Heart right ventricle (tissue), 16 donors: ENCODE data around the gene TRIM62. TPM values are rescaled to one million over a fixed set of nuclear protein-coding genes. Genes with fewer than 3 reads are reported as not detected.

Source experiments
- ATAC-seq, 8 donors: fragments of 200-7000 bp; cut with Tn5 transposase; one replicate each; pipeline ENCODE4 v1.9.1; 2020; ENCODE audit warnings: mild to moderate bottlenecking in 8 of 8, moderate library complexity in 8 of 8, moderate number of reproducible peaks in 1 of 8
- DNase-seq, 2 donors: peaks; one replicate each; pipeline ENCODE4 v3.0.0-alpha.2; 2020
- H3K27ac ChIP-seq, 10 donors: fragments of 200-600 bp; sonication (generic) in 2 of 10; one replicate each; pipeline versions ENCODE4 v1.5.0 to v1.8.0; 2020 to 2022; ENCODE audit warnings: mild to moderate bottlenecking in 3 of 10
- H3K27me3 ChIP-seq, 7 donors: fragments of 200-600 bp; one replicate each; pipeline ENCODE4 v1.8.0; 2021 to 2022; ENCODE audit warnings: mild to moderate bottlenecking in 2 of 7
- H3K36me3 ChIP-seq, 9 donors: fragments of 200-600 bp; sonication (generic) in 1 of 9; one replicate each; pipeline versions ENCODE4 v1.5.0 to v1.8.0; 2020 to 2022; ENCODE audit warnings: mild to moderate bottlenecking in 2 of 9
- H3K4me1 ChIP-seq, 9 donors: fragments of 200-600 bp; sonication (generic) in 1 of 9; one replicate each; pipeline versions ENCODE4 v1.5.0 to v1.8.0; 2020 to 2022; ENCODE audit warnings: mild to moderate bottlenecking in 4 of 9
- H3K4me3 ChIP-seq, 10 donors: fragments of 200-600 bp; sonication (generic) in 2 of 10; one replicate each; pipeline versions ENCODE4 v1.5.0 to v1.8.0; 2020 to 2022; ENCODE audit warnings: mild to moderate bottlenecking in 7 of 10, moderate library complexity in 2 of 10
- H3K9me3 ChIP-seq, 11 donors: fragments of 200-600 bp in 10 of 11; sonication (generic) in 2 of 11; one replicate each; pipeline versions ENCODE4 v1.5.0 to v1.8.0; 2013 to 2022; ENCODE audit warnings: mild to moderate bottlenecking in 2 of 11, control low read depth in 1 of 11, moderate library complexity in 1 of 11
- CTCF ChIP-seq, 9 donors: fragments of 200-600 bp; sonication (generic) in 2 of 9; IDR thresholded peaks; one replicate each; pipeline versions ENCODE4 v1.5.0 to v1.8.0; 2021 to 2022; ENCODE audit warnings: antibody characterized with exemption in 9 of 9, mild to moderate bottlenecking in 5 of 9, moderate library complexity in 1 of 9
- WGBS, 2 donors: extraction: QIAGEN DNeasy Blood & Tissue Kit; methylation state at CpG; one replicate each; pipeline ENCODE4 v1.1.7; 2013; ENCODE audit warnings: inconsistent platforms in 1 of 2; 5-methylcytosine and 5-hydroxymethylcytosine counted together
- intact Hi-C, 10 donors: fragments of 100-400 bp; cut with DNase I; formaldehyde crosslinking; loops; one replicate each; pipeline versions ENCODE4 v1.11.1 to v1.14.2; 2022
- polyA plus RNA-seq, 2 donors: library from polyadenylated mRNA; stranded (reverse); fragments of 200-250 nt; gene quantifications; one replicate each; pipeline ENCODE4 v1.2.3, GENCODE V29; 2013
- total RNA-seq, 10 donors: library from RNA; stranded (reverse); fragmentation: NEBNext Ultra II Directional in 3 of 10; extraction: Animal tissue kit (Norgen Biotek cat#: 25700) in 3 of 10; gene quantifications; one replicate each; pipeline versions ENCODE4 v1.2.1 to v1.2.4, GENCODE V29; 2021 to 2023
- donor health status: Arrhythmogenic right ventricular cardiomyopathy.
- donor health status: ischemic (EF 13 %, LVEDD 7.1; RV severe dilation, severe dysfunction).
- donor health status: healthy with polysubstance abuse.
- donor health status: DM: no; HTN: yes; CAD: no.
- donor health status: DM: no; HTN: no; CAD: no.
- donor health status: ischemic (EF 25% LVEDD 6.9; RV normal size, moderate dysfunction).
- donor health status: ischemic (EF 25% LVEDD 5.7; RV mildly dilated, moderate dysfunction).
- donor health status: healthy.
- donor health status: DM: yes; HTN: yes; CAD: no.
- donor health status: Ischemic cardiomyopathy.
- donor health status: ischemic (EF 35%, LVEDD 5.7; RV mildly dilated, moderate dysfunction).
- donor health status: nonischemic (EF 11% LVEDD 7.7; RV severe dilation, severe dysfunction).
- donor health status: DM: yes; HTN: yes; CAD: no.
- donor health status: PGD.
- donor health status: ischemic (EF 29% LVEDD 5.4; RV normal size, mild dysfunction).
- donor health status: nonischemic (EF 23%, LVEDD 6.1; RV moderate dilation, normal function).

TRIM62 gene
- total and polyA plus RNA-seq, 12 donors = 2.0 to 3.7 (median 2.6) TPM

- Histone ChIP-seq H3K27ac (no peak overlapping the region), H3K36me3 (peaks cover 0 to 48% (median 10%) of the 10 kb centered on the region in 9 donors), H3K9me3 (no peaks in the 10 kb centered on the region), H3K4me1 (peaks cover under 1 to 20% (median 10%) of the 10 kb centered on the region in 9 donors), H3K4me3 (no peak overlapping the region), H3K27me3 (no peaks in the 10 kb centered on the region)
- WGBS, 2 donors = 90 to 96% methylated on average over 3 of the region's 3 CpGs
- intact Hi-C loops = loop anchor here in 1 of 10 donors (10.0 kb wide), 1 partner anchor 319 kb away; no protein-coding TSS in a partner anchor
- no peak for DNase-seq
- TF ChIP-seq CTCF (IDR thresholded peaks at IDR 0.05) = no peak
- no peak for ATAC-seq
Observed at GRCh38 chr1:33146003-33146402, 35.8 kb downstream of the TRIM62 start.

- H3K9me3 ChIP-seq = no peaks in the 10 kb centered on the region
- TF ChIP-seq CTCF (IDR thresholded peaks at IDR 0.05) = no peak
- H3K4me1 ChIP-seq = peaks cover 0 to 19% (median 10%) of the 10 kb centered on the region in 9 donors
- H3K4me3 ChIP-seq = no peak overlapping the region
- no peaks in the 10 kb centered on the region for H3K27me3 ChIP-seq
- 77 to 80% methylated on average over 2 of the region's 2 CpGs for WGBS, 2 donors
- H3K27ac ChIP-seq = peak overlapping the region in 1 of 10 donors; percentile 36
- ATAC-seq (peak in 1 of 8 donors; percentile 7), DNase-seq (no peak)
- H3K36me3 ChIP-seq = peaks cover 0 to 41% (median 10%) of the 10 kb centered on the region in 9 donors
- intact Hi-C loops = loop anchor here in 3 of 10 donors (5.0 to 10.0 kb wide), 3 partner anchors 34 to 321 kb away; no protein-coding TSS in a partner anchor
Observed at GRCh38 chr1:33143698-33144097, 38.1 kb downstream of the TRIM62 start.

GRCh38 chr1:33143176-33143575, 38.7 kb downstream of the TRIM62 start:
- intact Hi-C loops = loop anchor here in 3 of 10 donors (5.0 to 10.0 kb wide), 3 partner anchors 34 to 322 kb away; no protein-coding TSS in a partner anchor
- peak overlapping the region in 5 of 10 donors; percentile 23 to 47 (median 36) for H3K27ac ChIP-seq
- no peak overlapping the region for H3K4me3 ChIP-seq
- H3K36me3 ChIP-seq = peaks cover 0 to 38% (median 10%) of the 10 kb centered on the region in 9 donors
- TF ChIP-seq CTCF (IDR thresholded peaks at IDR 0.05) = no peak
- no peaks in the 10 kb centered on the region for H3K27me3 ChIP-seq
- DNase-seq = peak in 1 of 2 donors; percentile 37
- H3K4me1 ChIP-seq = peaks cover 0 to 19% (median 10%) of the 10 kb centered on the region in 9 donors
- no peaks in the 10 kb centered on the region for H3K9me3 ChIP-seq
- peak in 7 of 8 donors; percentile 32 to 66 (median 46) for ATAC-seq
- WGBS, 2 donors = 40 to 46% methylated on average over 4 of the region's 4 CpGs

- no peak for TF ChIP-seq CTCF (IDR thresholded peaks at IDR 0.05)
- Histone ChIP-seq H3K4me3 (no peak overlapping the region), H3K36me3 (peaks cover 0 to 32% (median 10%) of the 10 kb centered on the region in 9 donors), H3K4me1 (peaks cover 0 to 24% (median 10%) of the 10 kb centered on the region in 9 donors), H3K27me3 (no peaks in the 10 kb centered on the region), H3K27ac (peak overlapping the region in 4 of 10 donors; percentile 23 to 47 (median 35)), H3K9me3 (no peaks in the 10 kb centered on the region)
- WGBS, 2 donors = 60 to 62% methylated on average over 7 of the region's 7 CpGs
- intact Hi-C loops = loop anchor here in 3 of 10 donors (5.0 to 10.0 kb wide), 3 partner anchors 35 to 322 kb away; no protein-coding TSS in a partner anchor
- ATAC-seq = peak in 5 of 8 donors; percentile 15 to 55 (median 35)
- peak in 1 of 2 donors; percentile 36 for DNase-seq
Observed at GRCh38 chr1:33142483-33143064, 39.3 kb downstream of the TRIM62 start.
